ENCODE measurements around the gene SERPINA12.

DNA sequence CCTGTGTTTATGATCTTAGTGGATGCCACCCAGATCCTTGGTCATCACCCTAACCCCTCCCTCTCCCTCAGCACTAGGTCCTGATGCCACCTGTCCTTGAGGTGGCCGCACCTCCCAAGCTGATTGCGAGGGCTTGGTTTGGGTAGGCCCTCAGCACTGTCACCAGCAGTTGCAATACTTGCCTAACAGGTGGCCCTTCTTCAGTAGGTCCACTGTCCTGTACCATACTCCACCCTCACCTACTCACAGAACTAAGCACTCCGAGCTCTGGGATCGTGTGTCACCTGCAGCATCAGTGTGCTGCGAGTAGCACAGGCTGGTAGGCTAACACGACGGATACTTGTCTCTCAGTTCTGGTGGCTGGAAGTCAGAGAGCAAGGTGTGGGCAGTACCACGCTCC lies 14.0 kb upstream of the SERPINA12 start:
- TF ChIP-seq, protein P1, sequence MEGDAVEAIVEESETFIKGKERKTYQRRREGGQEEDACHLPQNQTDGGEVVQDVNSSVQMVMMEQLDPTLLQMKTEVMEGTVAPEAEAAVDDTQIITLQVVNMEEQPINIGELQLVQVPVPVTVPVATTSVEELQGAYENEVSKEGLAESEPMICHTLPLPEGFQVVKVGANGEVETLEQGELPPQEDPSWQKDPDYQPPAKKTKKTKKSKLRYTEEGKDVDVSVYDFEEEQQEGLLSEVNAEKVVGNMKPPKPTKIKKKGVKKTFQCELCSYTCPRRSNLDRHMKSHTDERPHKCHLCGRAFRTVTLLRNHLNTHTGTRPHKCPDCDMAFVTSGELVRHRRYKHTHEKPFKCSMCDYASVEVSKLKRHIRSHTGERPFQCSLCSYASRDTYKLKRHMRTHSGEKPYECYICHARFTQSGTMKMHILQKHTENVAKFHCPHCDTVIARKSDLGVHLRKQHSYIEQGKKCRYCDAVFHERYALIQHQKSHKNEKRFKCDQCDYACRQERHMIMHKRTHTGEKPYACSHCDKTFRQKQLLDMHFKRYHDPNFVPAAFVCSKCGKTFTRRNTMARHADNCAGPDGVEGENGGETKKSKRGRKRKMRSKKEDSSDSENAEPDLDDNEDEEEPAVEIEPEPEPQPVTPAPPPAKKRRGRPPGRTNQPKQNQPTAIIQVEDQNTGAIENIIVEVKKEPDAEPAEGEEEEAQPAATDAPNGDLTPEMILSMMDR (IDR thresholded peaks at IDR 0.05), result no peak
- no peak for TF ChIP-seq POLR2A (IDR thresholded peaks at IDR 0.05)
